ENCODE results near the gene PLA2G7.

GRCh38 chr6:46677314-46677654 lies 57.9 kb downstream of the PLA2G7 start:
- peak; percentile 53; the same call in 1 of the 2 replicates for TF ChIP-seq CTCF (IDR thresholded peaks at IDR 0.05)
- TF ChIP-seq SIN3A (IDR thresholded peaks at IDR 0.05; ENCODE audit: borderline replicate concordance, insufficient read depth, low read depth, low read length), result no peak
- TF ChIP-seq POLR2AphosphoS5 (IDR thresholded peaks at IDR 0.05; ENCODE audit: low read depth, low read length), result no peak

Data from Panc1 (cell line).